HepG2 (cell line): ENCODE results near the gene CABLES2. TPM values are rescaled to one million over a fixed set of nuclear protein-coding genes. Genes with fewer than 3 reads are reported as not detected.
A peak's percentile ranks its signal among the peaks of the same experiment; 100 is the strongest.

Experiments used
- ATF7 ChIP-seq, 2 experiments: fragments of 450-650 bp in 1 of 2; sonication (generic) in 1 of 2; formaldehyde crosslinking in 1 of 2; IDR thresholded peaks; 2 replicates each; pipeline versions ENCODE4 v1.4.0 to v1.6.1; 2016 to 2020; ENCODE audit warnings: antibody characterized with exemption in 1 of 2, mild to moderate bottlenecking in 1 of 2, missing genetic modification reagents in 1 of 2
- CREB1 ChIP-seq, 2 experiments: fragments of 450-650 bp in 1 of 2; IDR thresholded peaks; 2 replicates each; pipeline ENCODE4 v1.6.1; 2016 to 2017; ENCODE audit warnings: control low read depth in 1 of 2, mild to moderate bottlenecking in 1 of 2, missing compliant biosample characterization in 1 of 2, missing genetic modification characterization in 1 of 2
- HMG20B ChIP-seq: conservative IDR thresholded peaks from 2 replicates; pipeline ENCODE4 v1.6.1; 2016; ENCODE audit warnings: missing genetic modification reagents, missing compliant biosample characterization
- HMGXB3 ChIP-seq: sonication (generic); formaldehyde crosslinking; IDR thresholded peaks from 2 replicates; pipeline ENCODE4 v1.4.0; 2020; ENCODE audit warnings: missing genetic modification reagents, borderline replicate concordance
- HNF4A ChIP-seq: sonication (generic); formaldehyde crosslinking; IDR thresholded peaks from 2 replicates; pipeline ENCODE4 v1.4.0; 2020; ENCODE audit warnings: missing genetic modification reagents
- JARID2 ChIP-seq: sonication (generic); formaldehyde crosslinking; IDR thresholded peaks from 2 replicates; pipeline ENCODE4 v1.8.1; 2023; ENCODE audit warnings: missing genetic modification reagents, inconsistent platforms; ENCODE audit not compliant: insufficient replicate concordance
- NAIF1 ChIP-seq: sonication (generic); formaldehyde crosslinking; IDR thresholded peaks from 2 replicates; pipeline ENCODE4 v1.5.0; 2020; ENCODE audit warnings: mild to moderate bottlenecking, missing genetic modification reagents, borderline replicate concordance
- NCOA1 ChIP-seq: sonication (generic); formaldehyde crosslinking; IDR thresholded peaks from 2 replicates; pipeline ENCODE4 v1.9.0; 2021; ENCODE audit warnings: missing genetic modification reagents
- SETDB1 ChIP-seq: sonication (generic); formaldehyde crosslinking; IDR thresholded peaks from 2 replicates; pipeline ENCODE4 v1.5.1; 2020; ENCODE audit warnings: missing genetic modification reagents, mild to moderate bottlenecking, borderline replicate concordance
- SP4 ChIP-seq: sonication (generic); formaldehyde crosslinking; IDR thresholded peaks from 2 replicates; pipeline ENCODE4 v1.8.1; 2023; ENCODE audit warnings: mild to moderate bottlenecking, missing genetic modification reagents
- TAF15 ChIP-seq: fragments of 200-400 bp; formaldehyde crosslinking; IDR thresholded peaks from one replicate; pipeline ENCODE4 v1.6.1; 2018; ENCODE audit warnings: mild to moderate bottlenecking, low read depth, low read length; ENCODE audit not compliant: poor library complexity, severe bottlenecking
- ZBTB37 ChIP-seq: sonication (generic); formaldehyde crosslinking; IDR thresholded peaks from 2 replicates; pipeline ENCODE4 v1.4.0; 2020; ENCODE audit warnings: mild to moderate bottlenecking, missing genetic modification reagents
- ZFP90 ChIP-seq: sonication (generic); formaldehyde crosslinking; IDR thresholded peaks from 2 replicates; pipeline ENCODE4 v1.8.0; 2022; ENCODE audit warnings: missing genetic modification reagents, mild to moderate bottlenecking, inconsistent platforms, borderline replicate concordance
- ZGPAT ChIP-seq: IDR thresholded peaks from 2 replicates; pipeline ENCODE4 v1.6.1; 2016; ENCODE audit warnings: mild to moderate bottlenecking
- ZNF556 ChIP-seq: sonication (generic); formaldehyde crosslinking; IDR thresholded peaks from 2 replicates; pipeline ENCODE4 v1.4.0; 2020; ENCODE audit warnings: mild to moderate bottlenecking, missing genetic modification reagents, borderline replicate concordance
- ZSCAN20 ChIP-seq: sonication (generic); formaldehyde crosslinking; IDR thresholded peaks from 2 replicates; pipeline ENCODE4 v1.4.0; 2020; ENCODE audit warnings: missing genetic modification reagents, mild to moderate bottlenecking, borderline replicate concordance
- polyA plus RNA-seq, 8 experiments: library from polyadenylated mRNA; depleted of rRNA in 3 of 8; stranded (reverse) in 7 of 8; unstranded in 1 of 8; fragments of >200 nt; fragmentation: Illumina TruSeq in 4 of 8; extraction: Trizol in 4 of 8; gene quantifications; 2 replicates each; pipeline versions ENCODE4 v1.2.1 to v1.2.3, GENCODE V29; 2011 to 2016; ENCODE audit warnings: low read depth in 4 of 8, missing spikeins in 1 of 8, mixed read lengths in 1 of 8; ENCODE audit not compliant: insufficient read depth in 1 of 8
- total RNA-seq, 5 experiments: library from RNA; depleted of rRNA; stranded (reverse); fragments of >200 nt; fragmentation: Illumina TruSeq; extraction: Trizol; gene quantifications; 2 replicates each; pipeline ENCODE4 v1.2.3, GENCODE V29; 2016; ENCODE audit warnings: low read depth in 1 of 5
- TF ChIP-seq, protein P1 (sequence below): sonication (generic); formaldehyde crosslinking; IDR thresholded peaks from 2 replicates; pipeline ENCODE4 v1.4.0; 2020; ENCODE audit warnings: mild to moderate bottlenecking, missing genetic modification reagents

Gene CABLES2
- total and polyA plus RNA-seq, 2 of the 13 experiments (the other 11 are each of a cell fraction or from before 2014, with no cell fraction given), result 5.2 to 9.7 TPM

DNA sequence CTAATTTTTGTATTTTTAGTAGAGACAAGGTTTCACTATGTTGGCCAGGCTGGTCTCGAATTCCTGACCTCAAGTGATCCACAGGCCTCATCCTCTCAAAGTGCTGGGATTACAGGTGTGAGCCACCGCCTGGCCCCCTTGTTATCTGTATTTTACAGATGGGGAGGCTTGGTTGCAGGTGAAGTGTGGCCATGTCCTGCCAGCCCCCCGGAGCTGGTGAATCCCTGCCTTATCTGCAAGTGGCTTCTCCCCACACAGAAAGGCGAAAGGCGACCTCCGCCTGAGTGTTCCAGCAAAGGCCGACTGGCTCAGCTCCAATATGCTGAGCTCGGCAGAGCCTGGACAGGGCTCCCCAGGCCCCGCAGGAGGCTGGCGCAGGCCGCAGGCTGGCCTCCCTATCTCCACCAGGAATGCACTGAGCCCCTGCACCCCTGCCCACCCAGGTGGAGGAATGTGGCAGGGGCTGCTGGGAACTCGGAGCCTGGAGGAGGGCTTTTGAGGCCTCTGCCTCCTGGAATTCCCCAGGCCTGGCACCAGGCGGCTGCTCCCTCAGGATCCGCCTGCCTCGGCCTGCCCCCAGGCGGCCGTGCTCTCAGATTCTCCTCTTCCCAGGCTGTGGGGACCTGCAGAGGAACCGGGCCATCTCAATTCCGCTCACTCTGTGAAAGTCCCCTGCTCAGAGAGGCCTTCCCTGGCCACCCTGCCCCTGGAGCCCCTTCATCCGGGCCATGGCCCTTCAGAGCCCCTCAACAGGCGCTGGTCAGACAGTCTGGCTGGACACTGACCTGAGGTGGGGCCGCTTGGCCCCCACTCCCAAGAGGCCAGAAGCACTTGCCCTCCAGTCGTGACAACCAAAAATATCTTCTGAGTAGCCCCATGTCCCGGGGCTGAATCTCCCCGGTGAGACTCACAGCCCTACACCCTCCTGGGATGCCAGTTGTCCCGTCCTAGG lies 30.7 kb downstream of the CABLES2 start (continued):
- TF ChIP-seq HMGXB3 (peak; percentile 89), ZGPAT (CRISPR knock-in tag) (peak; percentile 89; the same call in 1 of the 2 replicates), ZSCAN20 (CRISPR knock-in tag) (peak; percentile 63; the same call in 1 of the 2 replicates), ZBTB37 (CRISPR knock-in tag) (peak; percentile 91; the same call in 1 of the 2 replicates), HNF4A (no peak), TAF15 (peak; percentile 92), SP4 (CRISPR knock-in tag) (peak; percentile 55; the same call in 1 of the 2 replicates), SETDB1 (no peak), NCOA1 (CRISPR knock-in tag) (0 out of 2 replicates have a peak, but pooled peaks have one; percentile 79), JARID2 (CRISPR knock-in tag) (no peak), ZNF556 (CRISPR knock-in tag) (peak; percentile 67), HMG20B (CRISPR knock-in tag) (0 out of 2 replicates have a peak, but pooled peaks have one; percentile 70), ATF7 (IDR thresholded peaks at IDR 0.05) (no peak), ATF7 (CRISPR knock-in tag; IDR thresholded peaks at IDR 0.05) (no peak), ZFP90 (peak; percentile 90), CREB1 (IDR thresholded peaks at IDR 0.05) (no peak), CREB1 (CRISPR knock-in tag; IDR thresholded peaks at IDR 0.05) (no peak), NAIF1 (CRISPR knock-in tag) (no peak)
- TF ChIP-seq, protein P1, sequence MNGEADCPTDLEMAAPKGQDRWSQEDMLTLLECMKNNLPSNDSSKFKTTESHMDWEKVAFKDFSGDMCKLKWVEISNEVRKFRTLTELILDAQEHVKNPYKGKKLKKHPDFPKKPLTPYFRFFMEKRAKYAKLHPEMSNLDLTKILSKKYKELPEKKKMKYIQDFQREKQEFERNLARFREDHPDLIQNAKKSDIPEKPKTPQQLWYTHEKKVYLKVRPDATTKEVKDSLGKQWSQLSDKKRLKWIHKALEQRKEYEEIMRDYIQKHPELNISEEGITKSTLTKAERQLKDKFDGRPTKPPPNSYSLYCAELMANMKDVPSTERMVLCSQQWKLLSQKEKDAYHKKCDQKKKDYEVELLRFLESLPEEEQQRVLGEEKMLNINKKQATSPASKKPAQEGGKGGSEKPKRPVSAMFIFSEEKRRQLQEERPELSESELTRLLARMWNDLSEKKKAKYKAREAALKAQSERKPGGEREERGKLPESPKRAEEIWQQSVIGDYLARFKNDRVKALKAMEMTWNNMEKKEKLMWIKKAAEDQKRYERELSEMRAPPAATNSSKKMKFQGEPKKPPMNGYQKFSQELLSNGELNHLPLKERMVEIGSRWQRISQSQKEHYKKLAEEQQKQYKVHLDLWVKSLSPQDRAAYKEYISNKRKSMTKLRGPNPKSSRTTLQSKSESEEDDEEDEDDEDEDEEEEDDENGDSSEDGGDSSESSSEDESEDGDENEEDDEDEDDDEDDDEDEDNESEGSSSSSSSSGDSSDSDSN (CRISPR knock-in tag), result peak; percentile 96
